ENCODE results near the gene CLIC1. TPM values are rescaled to one million over a fixed set of nuclear protein-coding genes. Genes with fewer than 3 reads are reported as not detected.

CLIC1 gene
- total and polyA plus RNA-seq, 2 donors from 2014 or later = 456 to 489 TPM

- Histone ChIP-seq H3K9ac (ENCODE audit: low read length in 3 of 3) (no peak overlapping the region), H3K27ac (ENCODE audit: low read depth in 2 of 2, low read length in 2 of 2) (no peak overlapping the region), H3K27me3 (ENCODE audit: control insufficient read depth, insufficient read depth, low read length) (no peaks in the 10 kb centered on the region), H3K9me3 (ENCODE audit: control insufficient read depth in 2 of 3, insufficient read depth in 1 of 3, low read length in 3 of 3) (no peaks in the 10 kb centered on the region), H3K36me3 (ENCODE audit: control insufficient read depth in 2 of 3, insufficient read depth in 3 of 3, low read length in 3 of 3) (no peaks in the 10 kb centered on the region), H3K4me3 (ENCODE audit: low read length in 3 of 3) (no peak overlapping the region), H3K4me1 (ENCODE audit: control insufficient read depth in 2 of 3, insufficient read depth in 2 of 3, low read depth in 1 of 3, low read length in 3 of 3) (peaks cover 0 to 7% (median 0%) of the 10 kb centered on the region in 3 donors)
- intact Hi-C loops (cut with DNase I) = no loop called here
- FAIRE-seq (no peak), DNase-seq (peak in 1 of 5 donors; percentile 64)
- TF ChIP-seq CTCF (IDR thresholded peaks at IDR 0.05; ENCODE audit: borderline replicate concordance, extremely low read depth, insufficient read depth) = no peak
Measured at GRCh38 chr6:31762878-31763618, 26.7 kb upstream of the CLIC1 start.

GRCh38 chr6:31762356-31762755 lies 26.0 kb upstream of the CLIC1 start, which contains the start of gene SAPCD1:
TSS of gene SAPCD1 (plus strand) at chr6:31762656. CDS start at chr6:31763055, 399 bp downstream.
- DNase-seq = peak in 1 of 5 donors; percentile 10

GRCh38 chr6:31761343-31761742 lies 25.0 kb upstream of the CLIC1 start:
- Histone ChIP-seq H3K27ac (ENCODE audit: low read depth in 2 of 2, low read length in 2 of 2) (no peak overlapping the region), H3K36me3 (ENCODE audit: control insufficient read depth in 2 of 3, insufficient read depth in 3 of 3, low read length in 3 of 3) (no peaks in the 10 kb centered on the region), H3K4me1 (ENCODE audit: control insufficient read depth in 2 of 3, insufficient read depth in 2 of 3, low read depth in 1 of 3, low read length in 3 of 3) (peaks cover 0 to 4% (median 0%) of the 10 kb centered on the region in 3 donors), H3K27me3 (ENCODE audit: control insufficient read depth, insufficient read depth, low read length) (no peaks in the 10 kb centered on the region), H3K9ac (ENCODE audit: low read length in 3 of 3) (no peak overlapping the region), H3K4me3 (ENCODE audit: low read length in 3 of 3) (no peak overlapping the region), H3K9me3 (ENCODE audit: control insufficient read depth in 2 of 3, insufficient read depth in 1 of 3, low read length in 3 of 3) (no peaks in the 10 kb centered on the region)
- DNase-seq (peak in 1 of 5 donors; percentile 52), FAIRE-seq (no peak)
- intact Hi-C loops (cut with DNase I) = no loop called here
- no peak for TF ChIP-seq CTCF (IDR thresholded peaks at IDR 0.05; ENCODE audit: borderline replicate concordance, extremely low read depth, insufficient read depth)

More at GRCh38 chr6:31762356-31762755, 26.0 kb upstream of the CLIC1 start, which contains the start of gene SAPCD1:
- no peaks in the 10 kb centered on the region for H3K36me3 ChIP-seq (ENCODE audit: control insufficient read depth in 2 of 3, insufficient read depth in 3 of 3, low read length in 3 of 3)
- H3K27ac ChIP-seq (ENCODE audit: low read depth in 2 of 2, low read length in 2 of 2) = no peak within 1 kb of the TSS
- H3K4me1 ChIP-seq (ENCODE audit: control insufficient read depth in 2 of 3, insufficient read depth in 2 of 3, low read depth in 1 of 3, low read length in 3 of 3) = peaks cover 0 to 7% (median 0%) of the 10 kb centered on the region in 3 donors
- FAIRE-seq = no peak
- TF ChIP-seq CTCF (IDR thresholded peaks at IDR 0.05; ENCODE audit: borderline replicate concordance, extremely low read depth, insufficient read depth) = no peak
- H3K9ac ChIP-seq (ENCODE audit: low read length in 3 of 3) = no peak within 1 kb of the TSS
- intact Hi-C loops (cut with DNase I) = no loop called here
- no peaks in the 10 kb centered on the region for H3K9me3 ChIP-seq (ENCODE audit: control insufficient read depth in 2 of 3, insufficient read depth in 1 of 3, low read length in 3 of 3)
- no peaks in the 10 kb centered on the region for H3K27me3 ChIP-seq (ENCODE audit: control insufficient read depth, insufficient read depth, low read length)
- no peak within 1 kb of the TSS for H3K4me3 ChIP-seq (ENCODE audit: low read length in 3 of 3)
